SK-N-SH (cell line): ENCODE data around the gene CCNG2.

ENCODE experiments used
- EP300 ChIP-seq, 2 experiments: IDR thresholded peaks; 2 replicates each; pipeline versions ENCODE4 v1.4.0 to v1.6.1; 2012; ENCODE audit warnings: borderline replicate concordance in 1 of 2, low read depth in 1 of 2, low read length in 1 of 2
- EZH2phosphoT487 ChIP-seq: fragments of 200-600 bp; sonication (generic); IDR thresholded peaks from 2 replicates; pipeline ENCODE4 v1.6.1; 2017; ENCODE audit warnings: low read depth, mixed run types, mild to moderate bottlenecking, antibody characterized with exemption, moderate library complexity, borderline replicate concordance
- JUND ChIP-seq: IDR thresholded peaks from 2 replicates; pipeline ENCODE4 v1.4.0; 2012
- MXI1 ChIP-seq: IDR thresholded peaks from 2 replicates; pipeline ENCODE4 v1.6.1; 2012; ENCODE audit warnings: mild to moderate bottlenecking, low read depth, low read length, improper control_type of control experiment
- NRF1 ChIP-seq: IDR thresholded peaks from 2 replicates; pipeline ENCODE4 v1.6.1; 2012; ENCODE audit warnings: low read depth, mild to moderate bottlenecking, low read length
- POLR2AphosphoS5 ChIP-seq: IDR thresholded peaks from 2 replicates; pipeline ENCODE4 v1.6.1; 2012; ENCODE audit warnings: low read depth, low read length
- SMC3 ChIP-seq: IDR thresholded peaks from 2 replicates; pipeline ENCODE4 v1.6.1; 2012; ENCODE audit warnings: low read depth, low read length, improper control_type of control experiment
- TF ChIP-seq, protein P1 (sequence below): fragments of 150-350 bp; IDR thresholded peaks from 2 replicates; pipeline ENCODE4 v1.6.1; 2017; ENCODE audit warnings: antibody characterized with exemption, low read length, low read depth, borderline replicate concordance
- TF ChIP-seq, protein P2 (sequence below): fragments of 200-600 bp; sonication (generic); IDR thresholded peaks from 2 replicates; pipeline ENCODE4 v1.6.1; 2017; ENCODE audit warnings: antibody characterized with exemption, mild to moderate bottlenecking, moderate library complexity
- TF ChIP-seq, protein P3 (sequence below): IDR thresholded peaks from 2 replicates; pipeline ENCODE4; 2012

GRCh38 chr4:77199701-77200100 is 42.7 kb downstream of the CCNG2 start:
- TF ChIP-seq MXI1 (no peak), SMC3 (no peak), EP300 (IDR thresholded peaks at IDR 0.05; ENCODE audit: borderline replicate concordance in 1 of 2, low read depth in 1 of 2, low read length in 1 of 2) (no peak), NRF1 (no peak), EZH2phosphoT487 (no peak), POLR2AphosphoS5 (no peak), JUND (no peak)
- TF ChIP-seq, protein P1, sequence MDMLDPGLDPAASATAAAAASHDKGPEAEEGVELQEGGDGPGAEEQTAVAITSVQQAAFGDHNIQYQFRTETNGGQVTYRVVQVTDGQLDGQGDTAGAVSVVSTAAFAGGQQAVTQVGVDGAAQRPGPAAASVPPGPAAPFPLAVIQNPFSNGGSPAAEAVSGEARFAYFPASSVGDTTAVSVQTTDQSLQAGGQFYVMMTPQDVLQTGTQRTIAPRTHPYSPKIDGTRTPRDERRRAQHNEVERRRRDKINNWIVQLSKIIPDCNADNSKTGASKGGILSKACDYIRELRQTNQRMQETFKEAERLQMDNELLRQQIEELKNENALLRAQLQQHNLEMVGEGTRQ: no peak
- TF ChIP-seq, protein P2, sequence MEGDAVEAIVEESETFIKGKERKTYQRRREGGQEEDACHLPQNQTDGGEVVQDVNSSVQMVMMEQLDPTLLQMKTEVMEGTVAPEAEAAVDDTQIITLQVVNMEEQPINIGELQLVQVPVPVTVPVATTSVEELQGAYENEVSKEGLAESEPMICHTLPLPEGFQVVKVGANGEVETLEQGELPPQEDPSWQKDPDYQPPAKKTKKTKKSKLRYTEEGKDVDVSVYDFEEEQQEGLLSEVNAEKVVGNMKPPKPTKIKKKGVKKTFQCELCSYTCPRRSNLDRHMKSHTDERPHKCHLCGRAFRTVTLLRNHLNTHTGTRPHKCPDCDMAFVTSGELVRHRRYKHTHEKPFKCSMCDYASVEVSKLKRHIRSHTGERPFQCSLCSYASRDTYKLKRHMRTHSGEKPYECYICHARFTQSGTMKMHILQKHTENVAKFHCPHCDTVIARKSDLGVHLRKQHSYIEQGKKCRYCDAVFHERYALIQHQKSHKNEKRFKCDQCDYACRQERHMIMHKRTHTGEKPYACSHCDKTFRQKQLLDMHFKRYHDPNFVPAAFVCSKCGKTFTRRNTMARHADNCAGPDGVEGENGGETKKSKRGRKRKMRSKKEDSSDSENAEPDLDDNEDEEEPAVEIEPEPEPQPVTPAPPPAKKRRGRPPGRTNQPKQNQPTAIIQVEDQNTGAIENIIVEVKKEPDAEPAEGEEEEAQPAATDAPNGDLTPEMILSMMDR: no peak
- TF ChIP-seq, protein P3, sequence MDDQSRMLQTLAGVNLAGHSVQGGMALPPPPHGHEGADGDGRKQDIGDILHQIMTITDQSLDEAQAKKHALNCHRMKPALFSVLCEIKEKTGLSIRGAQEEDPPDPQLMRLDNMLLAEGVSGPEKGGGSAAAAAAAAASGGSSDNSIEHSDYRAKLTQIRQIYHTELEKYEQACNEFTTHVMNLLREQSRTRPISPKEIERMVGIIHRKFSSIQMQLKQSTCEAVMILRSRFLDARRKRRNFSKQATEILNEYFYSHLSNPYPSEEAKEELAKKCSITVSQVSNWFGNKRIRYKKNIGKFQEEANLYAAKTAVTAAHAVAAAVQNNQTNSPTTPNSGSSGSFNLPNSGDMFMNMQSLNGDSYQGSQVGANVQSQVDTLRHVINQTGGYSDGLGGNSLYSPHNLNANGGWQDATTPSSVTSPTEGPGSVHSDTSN: no peak
